ENCODE measurements around the gene RAB11FIP4. TPM values are rescaled to one million over a fixed set of nuclear protein-coding genes. Genes with fewer than 3 reads are reported as not detected.
A peak's percentile ranks its signal among the peaks of the same experiment; 100 is the strongest.

Gene RAB11FIP4
- total RNA-seq, 1 experiment from 2014 or later: 2.8 TPM

- H3K36me3 Mint-ChIP-seq (ENCODE audit: insufficient read depth, unreplicated experiment): no peaks in the 10 kb centered on the region
- H3K4me1 Mint-ChIP-seq (ENCODE audit: insufficient read depth, unreplicated experiment): peaks cover 8% of the 10 kb centered on the region
- intact Hi-C loops (cut with micrococcal nuclease): no loop called here
- TF ChIP-seq, protein P1, sequence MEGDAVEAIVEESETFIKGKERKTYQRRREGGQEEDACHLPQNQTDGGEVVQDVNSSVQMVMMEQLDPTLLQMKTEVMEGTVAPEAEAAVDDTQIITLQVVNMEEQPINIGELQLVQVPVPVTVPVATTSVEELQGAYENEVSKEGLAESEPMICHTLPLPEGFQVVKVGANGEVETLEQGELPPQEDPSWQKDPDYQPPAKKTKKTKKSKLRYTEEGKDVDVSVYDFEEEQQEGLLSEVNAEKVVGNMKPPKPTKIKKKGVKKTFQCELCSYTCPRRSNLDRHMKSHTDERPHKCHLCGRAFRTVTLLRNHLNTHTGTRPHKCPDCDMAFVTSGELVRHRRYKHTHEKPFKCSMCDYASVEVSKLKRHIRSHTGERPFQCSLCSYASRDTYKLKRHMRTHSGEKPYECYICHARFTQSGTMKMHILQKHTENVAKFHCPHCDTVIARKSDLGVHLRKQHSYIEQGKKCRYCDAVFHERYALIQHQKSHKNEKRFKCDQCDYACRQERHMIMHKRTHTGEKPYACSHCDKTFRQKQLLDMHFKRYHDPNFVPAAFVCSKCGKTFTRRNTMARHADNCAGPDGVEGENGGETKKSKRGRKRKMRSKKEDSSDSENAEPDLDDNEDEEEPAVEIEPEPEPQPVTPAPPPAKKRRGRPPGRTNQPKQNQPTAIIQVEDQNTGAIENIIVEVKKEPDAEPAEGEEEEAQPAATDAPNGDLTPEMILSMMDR (IDR thresholded peaks at IDR 0.05; ENCODE audit: unreplicated experiment): no peak
- no peaks in the 10 kb centered on the region for H3K9me3 Mint-ChIP-seq (ENCODE audit: unreplicated experiment)
- peak overlapping the region; percentile 65 for H3K27ac Mint-ChIP-seq (ENCODE audit: low read depth, unreplicated experiment)
- BruUV-seq (replicated peaks): no TSS peak
- POLR2A ChIA-PET: interaction anchor here (0.7 to 1.1 kb wide), 4 partner anchors 21 to 407 kb away, joined by 3 read pairs; partner anchors contain the start of gene UTP6
- DNase-seq (ENCODE audit: unreplicated experiment): peak; percentile 39
- H3K27me3 Mint-ChIP-seq (ENCODE audit: insufficient read depth, unreplicated experiment): no peaks in the 10 kb centered on the region
- H3K4me3 Mint-ChIP-seq (ENCODE audit: unreplicated experiment): no peak overlapping the region
- CTCF ChIA-PET: interaction anchor here (0.5 to 1.1 kb wide), 3 partner anchors 58 to 1262 kb away, joined by 3 to 5 read pairs (median 4); no protein-coding TSS in a partner anchor
Observed at GRCh38 chr17:31494259-31495021, 103.0 kb downstream of the RAB11FIP4 start.

- ChIA-PET CTCF (interaction anchor here (0.7 kb wide), 1 partner anchor 30 kb away, joined by 3 read pairs; no protein-coding TSS in a partner anchor), POLR2A (interaction anchor here (0.7 to 1.1 kb wide), 2 partner anchors 28 to 293 kb away, joined by 3 read pairs; no protein-coding TSS in a partner anchor)
- TF ChIP-seq, protein P1 (IDR thresholded peaks at IDR 0.05; ENCODE audit: unreplicated experiment): no peak
- no peak overlapping the region for H3K27ac Mint-ChIP-seq (ENCODE audit: low read depth, unreplicated experiment)
- BruUV-seq (replicated peaks): no TSS peak
- intact Hi-C loops (cut with micrococcal nuclease): no loop called here
- H3K4me3 Mint-ChIP-seq (ENCODE audit: unreplicated experiment): no peak overlapping the region
- H3K4me1 Mint-ChIP-seq (ENCODE audit: insufficient read depth, unreplicated experiment): peaks cover 8% of the 10 kb centered on the region
- peak; percentile 23 for DNase-seq (ENCODE audit: unreplicated experiment)
- H3K27me3 Mint-ChIP-seq (ENCODE audit: insufficient read depth, unreplicated experiment): no peaks in the 10 kb centered on the region
- H3K9me3 Mint-ChIP-seq (ENCODE audit: unreplicated experiment): no peaks in the 10 kb centered on the region
- H3K36me3 Mint-ChIP-seq (ENCODE audit: insufficient read depth, unreplicated experiment): no peaks in the 10 kb centered on the region
Observed at GRCh38 chr17:31495022-31495885, 103.8 kb downstream of the RAB11FIP4 start.

DNA sequence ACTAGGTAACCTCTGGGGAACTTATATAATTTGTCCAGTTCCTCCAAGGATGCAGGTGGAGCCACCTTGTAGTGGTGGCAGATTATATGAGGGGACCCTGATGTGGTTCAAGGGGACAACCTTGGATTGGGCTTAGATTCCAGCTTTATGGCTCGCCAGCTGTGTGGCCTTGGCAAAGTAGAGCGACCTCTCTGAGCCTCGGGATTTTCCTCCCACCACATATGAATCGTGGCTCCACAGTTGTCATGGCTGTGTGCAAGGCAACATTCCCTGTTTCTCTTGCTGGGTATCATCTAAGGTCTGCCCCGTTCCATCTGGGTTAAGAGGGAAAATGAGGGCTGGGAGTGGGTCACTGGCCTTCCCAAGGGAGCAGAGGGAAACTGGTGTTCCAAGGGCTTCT lies 104.6 kb downstream of the RAB11FIP4 start:
- intact Hi-C loops (cut with micrococcal nuclease): no loop called here
- H3K27me3 Mint-ChIP-seq (ENCODE audit: insufficient read depth, unreplicated experiment): no peaks in the 10 kb centered on the region
- no peak overlapping the region for H3K4me3 Mint-ChIP-seq (ENCODE audit: unreplicated experiment)
- no peak for DNase-seq (ENCODE audit: unreplicated experiment)
- no peaks in the 10 kb centered on the region for H3K9me3 Mint-ChIP-seq (ENCODE audit: unreplicated experiment)
- TF ChIP-seq, protein P1 (IDR thresholded peaks at IDR 0.05; ENCODE audit: unreplicated experiment): no peak
- BruUV-seq (replicated peaks): no TSS peak
- H3K27ac Mint-ChIP-seq (ENCODE audit: low read depth, unreplicated experiment): no peak overlapping the region
- CTCF ChIA-PET: no interaction called here
- POLR2A ChIA-PET: no interaction called here
- peaks cover 8% of the 10 kb centered on the region for H3K4me1 Mint-ChIP-seq (ENCODE audit: insufficient read depth, unreplicated experiment)
- H3K36me3 Mint-ChIP-seq (ENCODE audit: insufficient read depth, unreplicated experiment): no peaks in the 10 kb centered on the region

DNA sequence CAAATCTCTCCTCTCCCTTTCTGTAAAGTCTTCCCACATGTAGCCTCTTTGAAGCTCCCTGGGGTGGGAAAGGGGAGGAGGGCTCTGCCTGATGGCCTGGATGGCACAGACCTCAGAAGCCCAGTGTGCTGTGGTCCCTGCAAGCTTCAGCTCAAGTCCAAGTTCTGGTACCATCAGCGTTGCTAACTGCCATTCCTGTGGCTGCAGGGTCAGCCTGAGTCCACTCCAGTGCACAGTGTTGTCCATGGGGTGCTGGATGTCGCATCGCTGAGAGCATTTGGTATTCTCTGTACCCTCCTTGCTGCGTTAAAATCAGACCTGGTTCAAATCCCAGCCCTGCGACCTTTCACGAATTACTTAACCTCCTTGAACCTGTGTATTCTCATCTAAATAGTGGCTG lies 105.1 kb downstream of the RAB11FIP4 start:
- no TSS peak for BruUV-seq (replicated peaks)
- Mint-ChIP-seq H3K4me1 (ENCODE audit: insufficient read depth, unreplicated experiment) (peaks cover 8% of the 10 kb centered on the region), H3K4me3 (ENCODE audit: unreplicated experiment) (no peak overlapping the region), H3K36me3 (ENCODE audit: insufficient read depth, unreplicated experiment) (no peaks in the 10 kb centered on the region), H3K27me3 (ENCODE audit: insufficient read depth, unreplicated experiment) (no peaks in the 10 kb centered on the region), H3K27ac (ENCODE audit: low read depth, unreplicated experiment) (no peak overlapping the region), H3K9me3 (ENCODE audit: unreplicated experiment) (no peaks in the 10 kb centered on the region)
- intact Hi-C loops (cut with micrococcal nuclease): no loop called here
- ChIA-PET POLR2A (interaction anchor here (0.6 kb wide), 1 partner anchor 11 kb away, joined by 3 read pairs; no protein-coding TSS in a partner anchor), CTCF (interaction anchor here (0.5 kb wide), 1 partner anchor 345 kb away, joined by 3 read pairs; no protein-coding TSS in a partner anchor)
- no peak for DNase-seq (ENCODE audit: unreplicated experiment)
- TF ChIP-seq, protein P1 (IDR thresholded peaks at IDR 0.05; ENCODE audit: unreplicated experiment): no peak

Data from MCF 10A (cell line).